HL-60 (cell line): ENCODE measurements around the gene MARS2.

Experiments
- DNase-seq, 2 experiments: peaks; one replicate each; pipeline ENCODE4 v3.0.0-alpha.2; 2010 to 2020; ENCODE audit warnings: low read depth in 1 of 2, low spot score in 1 of 2
- H3K27ac ChIP-seq: fragments of 250-450 bp; sonication (Bioruptor Pico); replicated peaks from 2 replicates; pipeline ENCODE4 v1.5.1; 2020; ENCODE audit warnings: mild to moderate bottlenecking, moderate library complexity
- H3K27me3 ChIP-seq: fragments of 250-450 bp; sonication (Bioruptor Pico); 2 replicates; pipeline ENCODE4 v1.5.1; 2021; ENCODE audit warnings: mild to moderate bottlenecking, moderate library complexity; ENCODE audit not compliant: insufficient read depth, poor library complexity, severe bottlenecking
- H3K4me3 ChIP-seq: replicated peaks from 2 replicates; pipeline ENCODE4 v1.5.1; 2011; ENCODE audit warnings: mild to moderate bottlenecking, control low read depth, low read length; ENCODE audit not compliant: insufficient read depth
- CTCF ChIP-seq: IDR thresholded peaks from one replicate; pipeline ENCODE4 v1.5.1; 2011; ENCODE audit warnings: low read length, control low read depth, inconsistent platforms; ENCODE audit not compliant: insufficient read depth
- GABPA ChIP-seq: IDR thresholded peaks from 2 replicates; pipeline ENCODE4 v1.6.1; 2012; ENCODE audit warnings: low read depth
- POLR2AphosphoS5 ChIP-seq: IDR thresholded peaks from 2 replicates; pipeline ENCODE4 v1.6.1; 2012; ENCODE audit warnings: low read depth
- REST ChIP-seq: IDR thresholded peaks from 2 replicates; pipeline ENCODE4 v1.6.1; 2012; ENCODE audit warnings: low read depth; ENCODE audit not compliant: insufficient replicate concordance
- SPI1 ChIP-seq: IDR thresholded peaks from 2 replicates; pipeline ENCODE4 v1.6.1; 2012; ENCODE audit warnings: low read depth, mild to moderate bottlenecking, borderline replicate concordance

MARS2 gene

GRCh38 chr2:197674060-197674459 lies 31.1 kb upstream of the MARS2 start:
- Histone ChIP-seq H3K27me3 (no peaks in the 10 kb centered on the region), H3K27ac (no peak overlapping the region), H3K4me3 (no peak overlapping the region)
- no peak for TF ChIP-seq POLR2AphosphoS5
- no peak for TF ChIP-seq REST
- TF ChIP-seq SPI1, result no peak
- no peak for TF ChIP-seq GABPA
- TF ChIP-seq CTCF, result no peak
- DNase-seq, result no peak

- no peak overlapping the region for H3K4me3 ChIP-seq
- TF ChIP-seq CTCF (no peak), GABPA (no peak), REST (no peak), POLR2AphosphoS5 (no peak), SPI1 (no peak)
Measured at GRCh38 chr2:197674591-197674990, 30.6 kb upstream of the MARS2 start.

GRCh38 chr2:197675246-197675645 lies 29.9 kb upstream of the MARS2 start, which contains the start of gene RFTN2:
TSS of gene RFTN2 (minus strand) at chr2:197675587. CDS start at chr2:197675458, 129 bp downstream.
- Histone ChIP-seq H3K4me3 (no peak within 1 kb of the TSS), H3K27me3 (no peaks in the 10 kb centered on the region), H3K27ac (no peak within 1 kb of the TSS)
- no peak for TF ChIP-seq SPI1
- TF ChIP-seq REST, result no peak
- no peak for TF ChIP-seq POLR2AphosphoS5
- no peak for TF ChIP-seq CTCF
- TF ChIP-seq GABPA, result no peak
- no peak for DNase-seq

More at GRCh38 chr2:197674591-197674990, 30.6 kb upstream of the MARS2 start:
- no peak overlapping the region for H3K27ac ChIP-seq
- no peaks in the 10 kb centered on the region for H3K27me3 ChIP-seq
- no peak for DNase-seq
